ENCODE data around the gene RSRC2.

DNA sequence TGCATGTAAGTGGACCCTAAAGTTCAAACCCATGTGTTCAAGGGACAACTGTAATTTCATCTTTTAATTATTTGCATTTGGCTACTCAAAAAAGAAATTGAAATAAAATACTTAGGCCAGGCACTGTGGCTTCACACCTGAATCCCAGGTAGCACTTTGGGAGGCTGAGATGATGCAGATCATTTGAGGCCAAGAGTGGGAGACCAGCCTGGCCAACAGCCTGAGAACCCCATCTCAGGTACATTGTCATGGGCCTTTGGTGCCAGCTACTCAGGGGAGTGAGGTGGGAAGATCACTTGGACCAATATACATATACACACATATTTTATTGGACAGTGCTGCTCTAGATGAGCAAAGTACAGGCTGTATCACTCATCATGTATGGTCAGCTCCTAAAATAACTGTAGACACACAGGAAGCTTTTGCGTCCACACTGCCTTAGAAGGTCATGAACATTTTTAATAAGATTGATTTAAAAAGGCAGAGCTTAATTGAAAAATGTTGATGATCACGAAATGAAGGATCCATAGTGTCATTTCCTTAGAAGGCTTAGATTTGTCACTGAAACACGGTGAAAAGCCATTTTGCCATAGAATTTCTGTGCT is 23.5 kb downstream of the RSRC2 start:
- TF ChIP-seq, protein P1, sequence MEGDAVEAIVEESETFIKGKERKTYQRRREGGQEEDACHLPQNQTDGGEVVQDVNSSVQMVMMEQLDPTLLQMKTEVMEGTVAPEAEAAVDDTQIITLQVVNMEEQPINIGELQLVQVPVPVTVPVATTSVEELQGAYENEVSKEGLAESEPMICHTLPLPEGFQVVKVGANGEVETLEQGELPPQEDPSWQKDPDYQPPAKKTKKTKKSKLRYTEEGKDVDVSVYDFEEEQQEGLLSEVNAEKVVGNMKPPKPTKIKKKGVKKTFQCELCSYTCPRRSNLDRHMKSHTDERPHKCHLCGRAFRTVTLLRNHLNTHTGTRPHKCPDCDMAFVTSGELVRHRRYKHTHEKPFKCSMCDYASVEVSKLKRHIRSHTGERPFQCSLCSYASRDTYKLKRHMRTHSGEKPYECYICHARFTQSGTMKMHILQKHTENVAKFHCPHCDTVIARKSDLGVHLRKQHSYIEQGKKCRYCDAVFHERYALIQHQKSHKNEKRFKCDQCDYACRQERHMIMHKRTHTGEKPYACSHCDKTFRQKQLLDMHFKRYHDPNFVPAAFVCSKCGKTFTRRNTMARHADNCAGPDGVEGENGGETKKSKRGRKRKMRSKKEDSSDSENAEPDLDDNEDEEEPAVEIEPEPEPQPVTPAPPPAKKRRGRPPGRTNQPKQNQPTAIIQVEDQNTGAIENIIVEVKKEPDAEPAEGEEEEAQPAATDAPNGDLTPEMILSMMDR (IDR thresholded peaks at IDR 0.05 in 2 of 3, conservative IDR thresholded peaks at IDR 0.05 in 1 of 3; ENCODE audit: borderline replicate concordance in 1 of 3, insufficient read depth in 1 of 3, low read depth in 2 of 3, low read length in 2 of 3): no peak
- TF ChIP-seq POLR2AphosphoS5 (IDR thresholded peaks at IDR 0.05; ENCODE audit: low read depth, low read length) (peak; percentile 20), POLR2A (IDR thresholded peaks at IDR 0.05; ENCODE audit: borderline replicate concordance, extremely low read depth, insufficient read depth, insufficient read length) (no peak), RAD21 (IDR thresholded peaks at IDR 0.05; ENCODE audit: low read depth) (no peak), ELF1 (IDR thresholded peaks at IDR 0.05; ENCODE audit: borderline replicate concordance, low read depth) (no peak), EZH2phosphoT487 (IDR thresholded peaks at IDR 0.05; ENCODE audit: borderline replicate concordance) (no peak)
- TF ChIP-seq, protein P2, sequence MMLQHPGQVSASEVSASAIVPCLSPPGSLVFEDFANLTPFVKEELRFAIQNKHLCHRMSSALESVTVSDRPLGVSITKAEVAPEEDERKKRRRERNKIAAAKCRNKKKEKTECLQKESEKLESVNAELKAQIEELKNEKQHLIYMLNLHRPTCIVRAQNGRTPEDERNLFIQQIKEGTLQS (IDR thresholded peaks at IDR 0.05): no peak
